Retinal pigment epithelial cell (primary cell): Measurements from ENCODE around the gene SH3GL3.

Experiments
- DNase-seq: peaks from one replicate; pipeline ENCODE4 v3.0.0-alpha.2; 2010; ENCODE audit warnings: low read depth
- H3K4me3 ChIP-seq: 2 replicates; pipeline ENCODE4 v1.5.1; 2011; ENCODE audit warnings: mild to moderate bottlenecking, low read length, control low read depth, moderate library complexity
- TF ChIP-seq, protein P1 (sequence below): conservative IDR thresholded peaks from 2 replicates; pipeline ENCODE4 v1.5.1; 2011; ENCODE audit warnings: low read depth, low read length, control low read depth, inconsistent platforms

SH3GL3 gene

DNA sequence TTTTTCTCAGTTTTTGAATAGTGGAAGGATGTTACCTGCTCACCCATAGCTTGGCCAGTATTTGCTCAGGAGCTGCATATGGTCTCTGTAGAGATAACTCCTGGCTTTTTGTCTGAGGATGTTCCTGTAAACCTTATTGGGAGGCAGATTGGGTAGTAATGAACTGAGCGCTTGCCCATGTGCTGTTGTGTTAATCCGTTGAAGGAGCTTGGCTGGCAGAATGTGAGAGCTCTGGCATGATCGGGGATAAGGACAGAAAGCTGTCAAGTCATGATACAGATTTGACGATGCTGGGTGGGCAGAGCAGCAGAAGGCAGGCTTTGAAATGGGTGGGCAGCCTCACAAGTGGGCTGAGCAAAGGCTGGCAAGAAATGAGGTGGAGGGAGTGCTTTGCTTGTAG lies 27.4 kb downstream of the SH3GL3 start:
- DNase-seq, result no peak
- H3K4me3 ChIP-seq, result no peak overlapping the region
- TF ChIP-seq, protein P1, sequence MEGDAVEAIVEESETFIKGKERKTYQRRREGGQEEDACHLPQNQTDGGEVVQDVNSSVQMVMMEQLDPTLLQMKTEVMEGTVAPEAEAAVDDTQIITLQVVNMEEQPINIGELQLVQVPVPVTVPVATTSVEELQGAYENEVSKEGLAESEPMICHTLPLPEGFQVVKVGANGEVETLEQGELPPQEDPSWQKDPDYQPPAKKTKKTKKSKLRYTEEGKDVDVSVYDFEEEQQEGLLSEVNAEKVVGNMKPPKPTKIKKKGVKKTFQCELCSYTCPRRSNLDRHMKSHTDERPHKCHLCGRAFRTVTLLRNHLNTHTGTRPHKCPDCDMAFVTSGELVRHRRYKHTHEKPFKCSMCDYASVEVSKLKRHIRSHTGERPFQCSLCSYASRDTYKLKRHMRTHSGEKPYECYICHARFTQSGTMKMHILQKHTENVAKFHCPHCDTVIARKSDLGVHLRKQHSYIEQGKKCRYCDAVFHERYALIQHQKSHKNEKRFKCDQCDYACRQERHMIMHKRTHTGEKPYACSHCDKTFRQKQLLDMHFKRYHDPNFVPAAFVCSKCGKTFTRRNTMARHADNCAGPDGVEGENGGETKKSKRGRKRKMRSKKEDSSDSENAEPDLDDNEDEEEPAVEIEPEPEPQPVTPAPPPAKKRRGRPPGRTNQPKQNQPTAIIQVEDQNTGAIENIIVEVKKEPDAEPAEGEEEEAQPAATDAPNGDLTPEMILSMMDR, result no peak

DNA sequence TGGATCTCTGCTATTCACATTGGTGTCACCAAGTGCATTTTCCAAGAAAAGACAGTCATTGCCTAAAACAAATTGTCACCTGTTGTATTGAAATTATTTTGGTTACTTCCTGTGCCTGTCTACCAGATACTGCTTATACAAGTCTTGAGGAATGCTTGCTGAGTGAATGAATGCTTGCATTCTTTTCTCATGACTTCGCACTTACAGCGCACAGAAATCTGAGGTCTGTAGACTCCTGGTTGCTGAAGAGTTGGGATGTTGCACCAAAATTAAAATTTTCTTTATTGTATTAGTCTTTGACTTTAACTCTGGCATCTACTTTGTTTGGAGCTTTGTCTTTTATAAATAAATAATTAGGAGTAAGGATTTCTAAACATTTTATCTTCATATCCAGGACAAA lies 28.4 kb downstream of the SH3GL3 start:
- DNase-seq, result no peak
- no peak overlapping the region for H3K4me3 ChIP-seq
- TF ChIP-seq, protein P1, result no peak

DNA sequence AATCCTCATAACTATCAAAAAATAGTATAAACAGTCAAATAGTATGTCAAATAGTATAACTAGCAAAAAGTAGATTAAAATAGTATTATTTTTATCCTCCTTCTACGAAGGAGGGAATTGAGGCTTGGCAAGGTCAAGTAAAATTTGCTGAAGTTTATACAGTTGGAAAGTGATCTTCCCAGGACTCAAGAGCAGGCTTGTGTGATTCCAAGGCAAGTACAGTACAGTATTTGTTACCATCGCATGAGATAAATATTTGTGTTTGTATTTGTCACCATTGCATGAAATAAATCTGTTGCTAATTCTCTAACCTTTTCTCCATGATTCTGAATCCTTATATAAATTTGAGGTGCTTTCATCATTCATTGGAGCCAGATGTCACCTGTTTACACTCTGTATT lies 28.9 kb downstream of the SH3GL3 start:
- DNase-seq, result no peak
- no peak overlapping the region for H3K4me3 ChIP-seq
- TF ChIP-seq, protein P1, result no peak

DNA sequence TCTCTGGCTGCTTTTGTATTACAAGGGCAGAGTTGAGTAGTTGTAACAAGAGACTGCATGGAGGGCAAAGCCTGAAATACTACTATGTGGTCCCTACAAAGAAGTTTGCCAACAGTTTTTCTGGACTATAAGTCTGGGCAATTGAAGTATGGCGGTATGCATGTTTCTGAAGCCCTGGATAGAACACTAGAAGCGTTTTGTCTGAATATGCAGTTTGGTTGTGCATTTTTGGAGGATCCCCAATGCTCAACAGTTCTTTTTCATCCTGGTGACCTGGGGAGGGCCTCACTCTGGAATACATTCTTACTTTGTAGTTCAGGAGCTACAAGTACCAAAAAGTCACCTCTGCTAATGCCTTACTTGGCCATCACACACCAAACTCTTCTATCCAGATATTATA lies 29.6 kb downstream of the SH3GL3 start:
- TF ChIP-seq, protein P1, result no peak
- no peak for DNase-seq

DNA sequence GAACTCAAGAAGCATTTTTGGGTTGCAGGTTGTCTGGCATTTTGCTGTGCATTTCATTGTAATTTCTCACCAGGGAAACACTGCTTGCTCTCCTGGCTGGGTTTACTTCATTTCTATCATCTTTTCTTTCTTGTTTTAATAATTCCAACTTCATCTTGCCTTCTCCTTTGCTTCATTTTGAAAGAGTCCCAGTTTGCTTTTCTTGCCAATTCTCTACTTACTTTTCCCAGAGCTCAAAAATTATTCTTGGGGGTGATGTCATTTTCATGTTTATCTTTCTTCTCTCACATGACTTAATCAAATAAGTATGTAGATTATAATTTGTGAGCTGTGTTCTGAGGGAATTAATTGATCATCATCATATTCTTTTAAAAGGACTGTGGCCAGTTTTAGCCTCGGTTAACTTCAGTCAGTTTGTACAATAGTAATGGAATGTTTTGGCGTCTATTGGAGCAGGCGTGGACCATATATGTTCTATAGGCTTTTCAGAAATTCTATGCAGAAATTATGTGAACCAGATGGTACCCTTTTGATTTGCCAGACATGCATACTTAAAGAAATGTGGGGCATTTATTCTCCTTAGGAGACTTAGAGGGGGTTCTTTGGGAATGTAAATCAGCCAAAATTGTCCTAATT lies 30.1 kb downstream of the SH3GL3 start:
- no peak for DNase-seq
- TF ChIP-seq, protein P1, result no peak
- no peak overlapping the region for H3K4me3 ChIP-seq

More for the DNA sequence above, 29.6 kb downstream of the SH3GL3 start:
- no peak overlapping the region for H3K4me3 ChIP-seq

DNA sequence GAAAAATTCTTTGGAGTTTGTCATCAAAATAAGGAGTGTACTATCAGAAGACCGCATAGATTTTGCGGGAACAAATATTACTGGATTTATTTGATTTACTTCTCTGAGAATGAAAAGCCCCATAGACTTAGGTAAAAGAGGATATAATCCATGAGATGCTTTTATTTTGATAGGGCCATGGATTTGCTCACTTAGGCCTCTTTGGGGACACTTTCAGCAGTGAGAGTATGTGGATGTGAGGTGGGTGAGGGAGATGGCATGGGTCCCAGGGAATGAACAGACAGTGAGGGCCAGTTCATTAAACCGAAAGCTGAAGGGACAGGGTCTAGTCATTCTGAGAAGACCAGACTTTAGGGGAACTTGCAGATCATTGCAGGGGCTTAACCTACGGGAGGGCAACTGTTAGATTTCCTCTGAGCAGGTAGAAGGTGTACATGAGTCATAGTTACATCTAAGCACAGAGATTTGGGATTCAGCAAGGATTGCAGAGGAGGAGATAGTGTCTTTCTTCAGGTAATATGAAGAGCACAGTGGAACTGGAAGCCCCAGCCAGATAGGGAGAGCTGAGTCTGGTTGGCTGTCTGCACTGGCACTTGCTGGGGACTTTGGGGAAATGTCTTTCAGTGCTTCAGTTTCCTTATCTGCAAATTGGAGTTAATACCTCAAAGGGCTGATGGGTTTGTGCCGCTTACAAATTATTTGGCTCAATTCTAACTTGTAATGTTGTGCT lies 30.8 kb downstream of the SH3GL3 start:
- H3K4me3 ChIP-seq, result no peak overlapping the region
- DNase-seq, result no peak
- TF ChIP-seq, protein P1, result no peak

DNA sequence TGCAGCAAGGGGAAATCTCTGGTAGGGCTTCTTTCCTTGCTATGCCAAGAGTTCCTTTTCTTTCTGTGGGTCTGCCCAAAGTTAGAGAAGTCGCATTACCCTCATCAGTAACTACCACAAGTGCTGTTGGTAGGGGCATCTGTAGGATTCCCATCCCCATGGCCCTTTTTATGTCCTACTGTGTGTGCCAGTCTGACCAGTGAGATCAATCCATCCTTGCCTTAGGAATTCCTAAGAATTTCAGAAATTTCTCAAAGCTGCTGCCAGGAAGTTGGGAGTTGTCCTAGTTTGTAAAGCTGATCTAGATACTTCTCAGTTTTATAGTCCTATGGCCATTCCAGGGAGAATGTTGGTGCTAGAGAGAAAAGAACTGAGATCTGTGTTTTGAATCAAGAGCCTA lies 36.5 kb downstream of the SH3GL3 start:
- TF ChIP-seq, protein P1, result no peak
- no peak for DNase-seq
- H3K4me3 ChIP-seq, result no peak overlapping the region
